Measurements from ENCODE around the gene PSIP1. TPM values are rescaled to one million over a fixed set of nuclear protein-coding genes. Genes with fewer than 3 reads are reported as not detected.
"Not testable (repeated sequence)": the region's sequence is repeated elsewhere in the genome, so short reads cannot be mapped to it uniquely, and the experiment has no call there.

The PSIP1 gene
- total RNA-seq, 2 donors from 2014 or later: 68.2 to 100 TPM

DNA sequence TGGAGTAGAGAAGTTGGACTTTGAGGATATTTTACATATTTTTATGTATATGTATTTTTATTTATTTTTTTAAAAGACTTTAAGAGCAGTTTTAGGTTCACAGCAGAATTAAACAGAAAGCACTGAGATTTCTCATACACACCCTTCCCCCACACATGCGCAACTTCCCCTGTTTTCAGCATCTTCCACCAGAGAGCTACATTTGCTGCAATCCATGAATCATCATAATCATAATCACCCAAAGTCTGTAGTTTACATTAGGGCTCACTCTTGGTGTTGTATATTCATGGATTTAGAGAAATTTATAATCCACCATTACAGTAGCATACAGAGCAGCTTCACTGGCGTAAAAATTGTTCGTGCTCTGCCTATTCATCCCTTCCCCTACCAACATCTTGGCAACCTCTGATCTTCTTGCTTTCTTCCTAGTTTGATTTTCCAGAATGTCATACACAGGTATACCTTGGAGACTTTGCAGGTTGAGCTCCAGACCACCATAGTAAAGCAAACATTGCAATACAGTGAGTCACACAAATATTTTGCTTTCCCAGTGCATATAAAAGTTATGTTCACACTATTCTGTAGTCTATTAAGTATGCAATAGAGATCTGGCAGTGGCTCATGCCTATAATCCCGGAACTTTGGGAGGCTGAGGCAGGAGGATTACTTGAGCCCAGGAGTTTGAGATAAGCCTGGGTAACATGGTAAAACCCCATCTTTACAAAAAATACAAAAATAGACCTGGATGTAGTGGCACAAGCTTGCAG is 32.5 kb upstream of the PSIP1 start:
- DNase-seq (ENCODE audit: low spot score) (no peak), ATAC-seq (ENCODE audit: insufficient number of reproducible peaks, low FRiP score, low read depth) (no peak)
- no peaks in the 10 kb centered on the region for H3K9me3 ChIP-seq
- no peak for TF ChIP-seq CTCF (IDR thresholded peaks at IDR 0.05)
- no peak overlapping the region for H3K4me3 ChIP-seq
- no peaks in the 10 kb centered on the region for H3K36me3 ChIP-seq
- no peaks in the 10 kb centered on the region for H3K27me3 ChIP-seq (replicated peaks; ENCODE audit: insufficient read depth)
- H3K27ac ChIP-seq: no peak overlapping the region
- H3K4me1 ChIP-seq (ENCODE audit: control insufficient read depth in 1 of 2, low read depth in 2 of 2): no peaks in the 10 kb centered on the region

GRCh38 chr9:15542624-15543023 is 31.9 kb upstream of the PSIP1 start:
- Histone ChIP-seq H3K36me3 (no peaks in the 10 kb centered on the region), H3K4me1 (ENCODE audit: control insufficient read depth in 1 of 2, low read depth in 2 of 2) (no peaks in the 10 kb centered on the region), H3K9me3 (no peaks in the 10 kb centered on the region), H3K27me3 (replicated peaks; ENCODE audit: insufficient read depth) (no peaks in the 10 kb centered on the region), H3K27ac (no peak overlapping the region), H3K4me3 (no peak overlapping the region)
- no peak for TF ChIP-seq CTCF (IDR thresholded peaks at IDR 0.05)
- ATAC-seq (ENCODE audit: insufficient number of reproducible peaks, low FRiP score, low read depth) (no peak), DNase-seq (ENCODE audit: low spot score) (no peak)

- Histone ChIP-seq H3K27me3 (replicated peaks; ENCODE audit: insufficient read depth) (no peaks in the 10 kb centered on the region), H3K27ac (no peak overlapping the region), H3K4me1 (ENCODE audit: control insufficient read depth in 1 of 2, low read depth in 2 of 2) (no peaks in the 10 kb centered on the region), H3K4me3 (no peak overlapping the region), H3K9me3 (no peaks in the 10 kb centered on the region), H3K36me3 (no peaks in the 10 kb centered on the region)
- TF ChIP-seq CTCF (IDR thresholded peaks at IDR 0.05): no peak
- DNase-seq (ENCODE audit: low spot score): no peak
- ATAC-seq (ENCODE audit: insufficient number of reproducible peaks, low FRiP score, low read depth): no peak
Observed at GRCh38 chr9:15541872-15542271, 31.1 kb upstream of the PSIP1 start.

GRCh38 chr9:15531380-15531779 is 20.6 kb upstream of the PSIP1 start:
- no peak for TF ChIP-seq CTCF (IDR thresholded peaks at IDR 0.05)
- no peak for ATAC-seq (ENCODE audit: insufficient number of reproducible peaks, low FRiP score, low read depth)
- Histone ChIP-seq H3K36me3 (no peaks in the 10 kb centered on the region), H3K4me3 (no peak overlapping the region), H3K27ac (no peak overlapping the region), H3K4me1 (ENCODE audit: control insufficient read depth in 1 of 2, low read depth in 2 of 2) (no peaks in the 10 kb centered on the region), H3K27me3 (replicated peaks; ENCODE audit: insufficient read depth) (no peaks in the 10 kb centered on the region), H3K9me3 (no peaks in the 10 kb centered on the region)
- DNase-seq (ENCODE audit: low spot score): no peak

GRCh38 chr9:15529566-15530324 is 19.0 kb upstream of the PSIP1 start:
- DNase-seq (ENCODE audit: low spot score): no peak
- TF ChIP-seq CTCF (IDR thresholded peaks at IDR 0.05): no peak
- no peaks in the 10 kb centered on the region for H3K4me1 ChIP-seq (ENCODE audit: control insufficient read depth in 1 of 2, low read depth in 2 of 2)
- H3K4me3 ChIP-seq: no peak overlapping the region
- no peak for ATAC-seq (ENCODE audit: insufficient number of reproducible peaks, low FRiP score, low read depth)
- H3K36me3 ChIP-seq: no peaks in the 10 kb centered on the region
- no peaks in the 10 kb centered on the region for H3K9me3 ChIP-seq
- no peaks in the 10 kb centered on the region for H3K27me3 ChIP-seq (replicated peaks; ENCODE audit: insufficient read depth)
- H3K27ac ChIP-seq: no peak overlapping the region

GRCh38 chr9:15527035-15527434 is 16.3 kb upstream of the PSIP1 start:
- not testable (repeated sequence) for H3K27me3 ChIP-seq (replicated peaks; ENCODE audit: insufficient read depth); H3K9me3 ChIP-seq; H3K36me3 ChIP-seq; H3K27ac ChIP-seq; DNase-seq (ENCODE audit: low spot score); ATAC-seq (ENCODE audit: insufficient number of reproducible peaks, low FRiP score, low read depth); H3K4me3 ChIP-seq; H3K4me1 ChIP-seq (ENCODE audit: control insufficient read depth in 1 of 2, low read depth in 2 of 2)

Measured in thoracic aorta (tissue), 2 donors.